GM13977 (cell line): ENCODE results near the gene PTGIR.

Source experiments
- DNase-seq: peaks from one replicate; pipeline ENCODE4 v3.0.0; 2012; ENCODE audit warnings: low spot score
- in situ Hi-C: fragments of 300-500 bp; cut with MboI; formaldehyde crosslinking; loops from one replicate; pipeline ENCODE4 v1.12.0; 2022; ENCODE audit warnings: low sequenced_read_pairs, low pct_unique_long_range_greater_than_20kb, mixed read lengths, inconsistent platforms; ENCODE audit not compliant: unreplicated experiment
- TF ChIP-seq, protein P1 (sequence below): IDR thresholded peaks from 2 replicates; pipeline ENCODE4 v1.5.1; 2012; ENCODE audit warnings: mild to moderate bottlenecking, control low read depth; ENCODE audit not compliant: insufficient read depth; ENCODE audit errors: extremely low read depth, missing control alignments

The PTGIR gene

GRCh38 chr19:46605356-46605821 is 19.5 kb downstream of the PTGIR start:
- TF ChIP-seq, protein P1, sequence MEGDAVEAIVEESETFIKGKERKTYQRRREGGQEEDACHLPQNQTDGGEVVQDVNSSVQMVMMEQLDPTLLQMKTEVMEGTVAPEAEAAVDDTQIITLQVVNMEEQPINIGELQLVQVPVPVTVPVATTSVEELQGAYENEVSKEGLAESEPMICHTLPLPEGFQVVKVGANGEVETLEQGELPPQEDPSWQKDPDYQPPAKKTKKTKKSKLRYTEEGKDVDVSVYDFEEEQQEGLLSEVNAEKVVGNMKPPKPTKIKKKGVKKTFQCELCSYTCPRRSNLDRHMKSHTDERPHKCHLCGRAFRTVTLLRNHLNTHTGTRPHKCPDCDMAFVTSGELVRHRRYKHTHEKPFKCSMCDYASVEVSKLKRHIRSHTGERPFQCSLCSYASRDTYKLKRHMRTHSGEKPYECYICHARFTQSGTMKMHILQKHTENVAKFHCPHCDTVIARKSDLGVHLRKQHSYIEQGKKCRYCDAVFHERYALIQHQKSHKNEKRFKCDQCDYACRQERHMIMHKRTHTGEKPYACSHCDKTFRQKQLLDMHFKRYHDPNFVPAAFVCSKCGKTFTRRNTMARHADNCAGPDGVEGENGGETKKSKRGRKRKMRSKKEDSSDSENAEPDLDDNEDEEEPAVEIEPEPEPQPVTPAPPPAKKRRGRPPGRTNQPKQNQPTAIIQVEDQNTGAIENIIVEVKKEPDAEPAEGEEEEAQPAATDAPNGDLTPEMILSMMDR, result no peak
- in situ Hi-C loops, result no loop called here
- no peak for DNase-seq

- in situ Hi-C loops, result no loop called here
- TF ChIP-seq, protein P1, result no peak
- DNase-seq, result no peak
Measured at GRCh38 chr19:46604781-46605355, 20.0 kb downstream of the PTGIR start.

DNA sequence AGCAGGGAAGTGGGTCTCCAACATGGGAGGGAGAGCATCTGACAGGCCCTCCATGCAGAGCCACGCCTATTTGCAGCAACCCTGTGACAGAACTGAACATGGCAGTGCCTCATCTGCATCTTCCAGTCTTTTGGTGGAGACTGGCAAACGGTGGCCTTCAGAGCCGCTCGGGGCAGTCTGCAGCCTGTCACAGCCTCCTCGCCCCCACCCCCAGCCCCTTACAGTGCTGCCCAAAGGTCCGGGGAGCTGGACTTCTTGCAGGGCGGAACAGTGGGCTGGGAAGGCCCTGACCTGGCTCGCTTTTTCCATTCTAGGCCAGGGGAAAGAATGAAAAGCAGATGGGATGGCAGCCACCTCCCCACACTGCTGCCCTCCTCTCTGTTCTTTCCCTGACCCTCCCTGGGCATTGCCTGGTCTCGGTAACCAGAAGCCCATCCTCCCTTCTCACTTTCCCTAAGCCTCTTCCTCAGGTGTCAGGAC is 21.1 kb downstream of the PTGIR start:
- in situ Hi-C loops, result no loop called here
- TF ChIP-seq, protein P1, result no peak
- no peak for DNase-seq

GRCh38 chr19:46603195-46603637 is 21.7 kb downstream of the PTGIR start:
- in situ Hi-C loops, result no loop called here
- DNase-seq, result peak; percentile 62
- TF ChIP-seq, protein P1, result no peak

- DNase-seq, result peak; percentile 17
- TF ChIP-seq, protein P1, result no peak
- in situ Hi-C loops, result no loop called here
Measured at GRCh38 chr19:46602392-46603194, 22.3 kb downstream of the PTGIR start.

- peak; percentile 35 for DNase-seq
- in situ Hi-C loops, result no loop called here
- TF ChIP-seq, protein P1, result no peak
Measured at GRCh38 chr19:46601318-46602224, 23.3 kb downstream of the PTGIR start, which contains the start of gene CALM3. Gene CALM3, plus strand, starts transcription at chr19:46601330. Its CDS starts 105 bp downstream, at chr19:46601435.
